Uterus (tissue), 2 donors: Measurements from ENCODE around the gene CAV2.

Experiments
- POLR2A ChIP-seq, 2 donors: fragments of 450-650 bp; IDR thresholded peaks; one replicate each; pipeline ENCODE4 v1.6.1; 2016; ENCODE audit warnings: antibody characterized with exemption in 2 of 2, mild to moderate bottlenecking in 1 of 2, moderate library complexity in 1 of 2
- TF ChIP-seq, protein P1 (sequence below), 4 experiments: fragments of 200-600 bp in 2 of 4; fragments of 450-650 bp in 2 of 4; sonication (generic) in 2 of 4; IDR thresholded peaks; one replicate each; pipeline ENCODE4 v1.5.1; 2016 to 2019; ENCODE audit warnings: antibody characterized with exemption in 4 of 4, mild to moderate bottlenecking in 2 of 4, moderate library complexity in 1 of 4

DNA sequence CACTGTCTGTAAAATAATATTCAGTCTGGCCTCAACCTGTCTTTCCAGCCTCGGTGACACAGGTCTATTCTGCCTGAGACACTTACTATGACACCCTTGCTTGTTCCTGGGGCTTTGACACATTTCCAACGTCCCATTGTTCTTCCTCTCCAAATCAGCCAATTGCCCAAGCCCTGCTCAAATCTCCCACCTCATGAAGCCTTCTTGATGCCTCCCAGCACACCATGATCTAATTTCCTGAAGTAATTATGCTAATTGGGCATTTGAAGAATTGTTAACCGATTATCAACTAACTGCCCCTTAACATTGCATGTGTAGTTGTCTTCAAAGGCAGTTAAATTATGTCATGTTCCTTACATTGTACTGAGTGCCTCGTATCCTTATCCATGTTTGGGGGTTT, 58.4 kb downstream of the CAV2 start:
- TF ChIP-seq, protein P1, sequence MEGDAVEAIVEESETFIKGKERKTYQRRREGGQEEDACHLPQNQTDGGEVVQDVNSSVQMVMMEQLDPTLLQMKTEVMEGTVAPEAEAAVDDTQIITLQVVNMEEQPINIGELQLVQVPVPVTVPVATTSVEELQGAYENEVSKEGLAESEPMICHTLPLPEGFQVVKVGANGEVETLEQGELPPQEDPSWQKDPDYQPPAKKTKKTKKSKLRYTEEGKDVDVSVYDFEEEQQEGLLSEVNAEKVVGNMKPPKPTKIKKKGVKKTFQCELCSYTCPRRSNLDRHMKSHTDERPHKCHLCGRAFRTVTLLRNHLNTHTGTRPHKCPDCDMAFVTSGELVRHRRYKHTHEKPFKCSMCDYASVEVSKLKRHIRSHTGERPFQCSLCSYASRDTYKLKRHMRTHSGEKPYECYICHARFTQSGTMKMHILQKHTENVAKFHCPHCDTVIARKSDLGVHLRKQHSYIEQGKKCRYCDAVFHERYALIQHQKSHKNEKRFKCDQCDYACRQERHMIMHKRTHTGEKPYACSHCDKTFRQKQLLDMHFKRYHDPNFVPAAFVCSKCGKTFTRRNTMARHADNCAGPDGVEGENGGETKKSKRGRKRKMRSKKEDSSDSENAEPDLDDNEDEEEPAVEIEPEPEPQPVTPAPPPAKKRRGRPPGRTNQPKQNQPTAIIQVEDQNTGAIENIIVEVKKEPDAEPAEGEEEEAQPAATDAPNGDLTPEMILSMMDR (IDR thresholded peaks at IDR 0.05) = no peak
- no peak for TF ChIP-seq POLR2A (IDR thresholded peaks at IDR 0.05)
